Endothelial cell of umbilical vein (primary cell): ENCODE results near the gene SPIRE2. TPM values are rescaled to one million over a fixed set of nuclear protein-coding genes. Genes with fewer than 3 reads are reported as not detected.

Experiments used
- BruUV-seq: library from RNA; stranded (reverse); fragments of 400-500 nt; replicated peaks from 2 replicates; lab custom pipeline; 2021; lab: Mats Ljungman, UMichigan
- CTCF ChIA-PET: fragments of 300-600, 350-600 bp; sonication (Branson Sonifier 250); formaldehyde crosslinking; loops from one replicate; lab custom pipeline; 2021; ENCODE audit warnings: antibody characterized with exemption, inconsistent platforms; lab: Charles Lee
- POLR2A ChIA-PET: fragments of 300-600, 350-600 bp; sonication (Branson Sonifier 250); formaldehyde crosslinking; loops from one replicate; lab custom pipeline; 2021; ENCODE audit warnings: antibody characterized with exemption, inconsistent platforms; lab: Charles Lee
- DNase-seq: peaks from one replicate; pipeline ENCODE4 v3.0.0-alpha.2; 2011; ENCODE audit warnings: low read depth, low spot score
- FAIRE-seq: peaks from 2 replicates; lab custom pipeline; 2011; peaks lifted over from hg19 to GRCh38; lab: Jason Lieb, UNC
- H2AFZ ChIP-seq: 2 replicates; pipeline ENCODE4 v1.6.0; 2012; ENCODE audit warnings: low read depth, low read length, control low read depth, inconsistent platforms
- H3K27ac ChIP-seq: 2 replicates; pipeline ENCODE4 v1.5.1; 2011; ENCODE audit warnings: low read depth, mild to moderate bottlenecking, control low read depth, low read length, moderate library complexity; ENCODE audit not compliant: insufficient read depth
- H3K27me3 ChIP-seq, 2 experiments: 2 replicates each; pipeline versions ENCODE4 v1.6.0 to v1.6.1; 2011; ENCODE audit warnings: low read length in 2 of 2, mixed read lengths in 1 of 2; ENCODE audit not compliant: control insufficient read depth in 2 of 2, insufficient read depth in 2 of 2
- H3K36me3 ChIP-seq, 2 experiments: 2 replicates in 1 of 2; 3 replicates in 1 of 2; pipeline ENCODE4 v1.5.1; 2011; ENCODE audit warnings: low read length in 2 of 2, mild to moderate bottlenecking in 1 of 2, moderate library complexity in 1 of 2; ENCODE audit not compliant: control insufficient read depth in 2 of 2, insufficient read depth in 2 of 2; ENCODE audit errors: extremely low read depth in 1 of 2
- H3K4me1 ChIP-seq: 3 replicates; pipeline ENCODE4 v1.5.1; 2011; ENCODE audit warnings: mild to moderate bottlenecking, low read length; ENCODE audit not compliant: control insufficient read depth, insufficient read depth; ENCODE audit errors: extremely low read depth
- H3K4me2 ChIP-seq: 2 replicates; pipeline ENCODE4 v1.6.1; 2011; ENCODE audit warnings: low read length, control low read depth, mixed read lengths; ENCODE audit not compliant: insufficient read depth
- H3K4me3 ChIP-seq, 3 experiments: fragments of 200-600 bp in 1 of 3; sonication (generic), shearing (Covaris generic) in 1 of 3; replicated peaks in 1 of 3; 2 replicates each; pipeline ENCODE4 v1.5.1; 2011 to 2016; ENCODE audit warnings: control low read depth in 3 of 3, low read length in 3 of 3, mild to moderate bottlenecking in 2 of 3, inconsistent platforms in 1 of 3, low read depth in 1 of 3, moderate library complexity in 1 of 3; ENCODE audit not compliant: insufficient read depth in 1 of 3
- H3K79me2 ChIP-seq: 2 replicates; pipeline ENCODE4 v1.6.0; 2012; ENCODE audit warnings: low read length, inconsistent platforms; ENCODE audit not compliant: control insufficient read depth, insufficient read depth
- H3K9ac ChIP-seq: replicated peaks from 2 replicates; pipeline ENCODE3; 2011; ENCODE audit warnings: low read length, control low read depth; ENCODE audit not compliant: insufficient read depth; ENCODE audit errors: extremely low read depth
- H3K9me1 ChIP-seq: replicated peaks from 3 replicates; pipeline ENCODE4 v1.6.0; 2011; ENCODE audit warnings: mild to moderate bottlenecking, low read length; ENCODE audit not compliant: control insufficient read depth, insufficient read depth; ENCODE audit errors: extremely low read depth
- H3K9me3 ChIP-seq: replicated peaks from 2 replicates; pipeline ENCODE4 v1.5.1; 2012; ENCODE audit warnings: low read length, inconsistent platforms; ENCODE audit not compliant: control insufficient read depth, insufficient read depth
- H4K20me1 ChIP-seq: replicated peaks from 2 replicates; pipeline ENCODE3; 2011; ENCODE audit warnings: mild to moderate bottlenecking, low read length; ENCODE audit not compliant: control insufficient read depth, insufficient read depth; ENCODE audit errors: extremely low read depth
- EZH2 ChIP-seq: IDR thresholded peaks from 2 replicates; pipeline ENCODE4 v1.6.1; 2012; ENCODE audit warnings: borderline replicate concordance, low read depth, mild to moderate bottlenecking, moderate library complexity, low read length, inconsistent platforms; ENCODE audit not compliant: severe bottlenecking
- FOS ChIP-seq: IDR thresholded peaks from 2 replicates; pipeline ENCODE4 v1.6.1; 2011; ENCODE audit warnings: mild to moderate bottlenecking, low read length, moderate library complexity, borderline replicate concordance; ENCODE audit not compliant: insufficient read depth
- GATA2 ChIP-seq: IDR thresholded peaks from 2 replicates; pipeline ENCODE4 v1.7.0; 2011; ENCODE audit warnings: low read depth, mild to moderate bottlenecking, moderate library complexity, mixed read lengths, low read length; ENCODE audit not compliant: insufficient read length, insufficient read depth
- JUN ChIP-seq: IDR thresholded peaks from 2 replicates; pipeline ENCODE4 v1.6.1; 2011; ENCODE audit warnings: borderline replicate concordance, low read depth; ENCODE audit not compliant: insufficient read length, insufficient read depth
- MYC ChIP-seq: IDR thresholded peaks from one replicate; pipeline ENCODE4 v1.6.1; 2011; ENCODE audit warnings: mild to moderate bottlenecking, low read depth, low read length
- POLR2A ChIP-seq: IDR thresholded peaks from 2 replicates; pipeline ENCODE4 v1.6.1; 2012; ENCODE audit warnings: low read depth, mild to moderate bottlenecking, control low read depth, low read length
- POLR2AphosphoS5 ChIP-seq: IDR thresholded peaks from 2 replicates; pipeline ENCODE4 v1.6.1; 2012; ENCODE audit warnings: low read depth, mild to moderate bottlenecking, control low read depth, low read length, moderate library complexity; ENCODE audit not compliant: insufficient read depth
- dilution Hi-C: fragments of 300-500 bp; cut with MboI; formaldehyde crosslinking; loops from one replicate; pipeline ENCODE4 v1.15.0; 2019; ENCODE audit warnings: low sequenced_read_pairs; ENCODE audit not compliant: extremely low pct_ligation_motif_present
- intact Hi-C: fragments of 100-400 bp; cut with micrococcal nuclease; formaldehyde crosslinking; loops from one replicate; pipeline ENCODE4 v1.10.0; 2022
- polyA plus RNA-seq, 4 experiments: library from polyadenylated mRNA; depleted of rRNA in 3 of 4; stranded (reverse) in 3 of 4; unstranded in 1 of 4; fragments of >200 nt; gene quantifications; 2 replicates each; pipeline versions ENCODE4 v1.2.1 to v1.2.3, GENCODE V29; 2011 to 2012; ENCODE audit warnings: missing spikeins in 1 of 4
- total RNA-seq: library from RNA; stranded (reverse); gene quantifications from 2 replicates; pipeline ENCODE4 v1.2.3, GENCODE V29; 2021
- TF ChIP-seq, protein P1 (sequence below), 2 donors: IDR thresholded peaks; 1 replicate in 1 of 2; 2 replicates in 1 of 2; pipeline ENCODE4 v1.5.1; 2011; ENCODE audit warnings: low read length in 2 of 2, mild to moderate bottlenecking in 2 of 2, moderate library complexity in 2 of 2, control low read depth in 1 of 2, inconsistent platforms in 1 of 2, low read depth in 1 of 2; ENCODE audit not compliant: insufficient read depth in 1 of 2; ENCODE audit errors: extremely low read depth in 1 of 2
- TF ChIP-seq, protein P2 (sequence below): IDR thresholded peaks from 2 replicates; pipeline ENCODE4 v1.6.1; 2011; ENCODE audit not compliant: insufficient read depth, insufficient read length

The SPIRE2 gene
- total and polyA plus RNA-seq, 2 donors (not counting 3 experiments of a cell fraction or from before 2014, with no cell fraction given): 1.2 to 3.1 TPM

GRCh38 chr16:89795676-89796075, 32.6 kb upstream of the SPIRE2 start:
- intact Hi-C loops (no loop called here), dilution Hi-C loops (no loop called here)
- H3K4me2 ChIP-seq: no peak overlapping the region
- FAIRE-seq: no peak
- no peak for DNase-seq
- H3K9me1 ChIP-seq: no peaks in the 10 kb centered on the region
- no peaks in the 10 kb centered on the region for H3K9me3 ChIP-seq
- no peak for TF ChIP-seq POLR2A
- no peak for TF ChIP-seq MYC
- no peak for TF ChIP-seq GATA2
- TF ChIP-seq FOS: no peak
- no peak for TF ChIP-seq POLR2AphosphoS5
- TF ChIP-seq JUN: no peak
- TF ChIP-seq, protein P1, sequence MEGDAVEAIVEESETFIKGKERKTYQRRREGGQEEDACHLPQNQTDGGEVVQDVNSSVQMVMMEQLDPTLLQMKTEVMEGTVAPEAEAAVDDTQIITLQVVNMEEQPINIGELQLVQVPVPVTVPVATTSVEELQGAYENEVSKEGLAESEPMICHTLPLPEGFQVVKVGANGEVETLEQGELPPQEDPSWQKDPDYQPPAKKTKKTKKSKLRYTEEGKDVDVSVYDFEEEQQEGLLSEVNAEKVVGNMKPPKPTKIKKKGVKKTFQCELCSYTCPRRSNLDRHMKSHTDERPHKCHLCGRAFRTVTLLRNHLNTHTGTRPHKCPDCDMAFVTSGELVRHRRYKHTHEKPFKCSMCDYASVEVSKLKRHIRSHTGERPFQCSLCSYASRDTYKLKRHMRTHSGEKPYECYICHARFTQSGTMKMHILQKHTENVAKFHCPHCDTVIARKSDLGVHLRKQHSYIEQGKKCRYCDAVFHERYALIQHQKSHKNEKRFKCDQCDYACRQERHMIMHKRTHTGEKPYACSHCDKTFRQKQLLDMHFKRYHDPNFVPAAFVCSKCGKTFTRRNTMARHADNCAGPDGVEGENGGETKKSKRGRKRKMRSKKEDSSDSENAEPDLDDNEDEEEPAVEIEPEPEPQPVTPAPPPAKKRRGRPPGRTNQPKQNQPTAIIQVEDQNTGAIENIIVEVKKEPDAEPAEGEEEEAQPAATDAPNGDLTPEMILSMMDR (IDR thresholded peaks at IDR 0.05; ENCODE audit: extremely low read depth in 1 of 2, insufficient read depth in 1 of 2, low read depth in 1 of 2, low read length in 2 of 2): no peak
- TF ChIP-seq, protein P2, sequence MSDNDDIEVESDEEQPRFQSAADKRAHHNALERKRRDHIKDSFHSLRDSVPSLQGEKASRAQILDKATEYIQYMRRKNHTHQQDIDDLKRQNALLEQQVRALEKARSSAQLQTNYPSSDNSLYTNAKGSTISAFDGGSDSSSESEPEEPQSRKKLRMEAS: no peak
- no peak for TF ChIP-seq EZH2
- H3K4me1 ChIP-seq: no peaks in the 10 kb centered on the region
- no peaks in the 10 kb centered on the region for H4K20me1 ChIP-seq
- H3K9ac ChIP-seq: no peak overlapping the region
- no peak overlapping the region for H2AFZ ChIP-seq
- H3K79me2 ChIP-seq: no peaks in the 10 kb centered on the region
- ChIA-PET POLR2A (no interaction called here), CTCF (no interaction called here)
- H3K36me3 ChIP-seq: peaks cover 0 to 15% of the 10 kb centered on the region in 2 experiments
- no TSS peak for BruUV-seq
- H3K4me3 ChIP-seq: no peak overlapping the region
- no peaks in the 10 kb centered on the region for H3K27me3 ChIP-seq
- no peak overlapping the region for H3K27ac ChIP-seq
